GM19023 (cell line): ENCODE results near the gene SMKR1.
"Not testable (repeated sequence)": the region's sequence is repeated elsewhere in the genome, so short reads cannot be mapped to it uniquely, and the experiment has no call there.

Experiments used
- ATAC-seq: cut with Tn5 transposase; IDR thresholded peaks from one replicate; pipeline ENCODE4 v1.9.1; 2021; ENCODE audit warnings: mild to moderate bottlenecking, moderate library complexity; ENCODE audit not compliant: unreplicated experiment

SMKR1 gene

DNA sequence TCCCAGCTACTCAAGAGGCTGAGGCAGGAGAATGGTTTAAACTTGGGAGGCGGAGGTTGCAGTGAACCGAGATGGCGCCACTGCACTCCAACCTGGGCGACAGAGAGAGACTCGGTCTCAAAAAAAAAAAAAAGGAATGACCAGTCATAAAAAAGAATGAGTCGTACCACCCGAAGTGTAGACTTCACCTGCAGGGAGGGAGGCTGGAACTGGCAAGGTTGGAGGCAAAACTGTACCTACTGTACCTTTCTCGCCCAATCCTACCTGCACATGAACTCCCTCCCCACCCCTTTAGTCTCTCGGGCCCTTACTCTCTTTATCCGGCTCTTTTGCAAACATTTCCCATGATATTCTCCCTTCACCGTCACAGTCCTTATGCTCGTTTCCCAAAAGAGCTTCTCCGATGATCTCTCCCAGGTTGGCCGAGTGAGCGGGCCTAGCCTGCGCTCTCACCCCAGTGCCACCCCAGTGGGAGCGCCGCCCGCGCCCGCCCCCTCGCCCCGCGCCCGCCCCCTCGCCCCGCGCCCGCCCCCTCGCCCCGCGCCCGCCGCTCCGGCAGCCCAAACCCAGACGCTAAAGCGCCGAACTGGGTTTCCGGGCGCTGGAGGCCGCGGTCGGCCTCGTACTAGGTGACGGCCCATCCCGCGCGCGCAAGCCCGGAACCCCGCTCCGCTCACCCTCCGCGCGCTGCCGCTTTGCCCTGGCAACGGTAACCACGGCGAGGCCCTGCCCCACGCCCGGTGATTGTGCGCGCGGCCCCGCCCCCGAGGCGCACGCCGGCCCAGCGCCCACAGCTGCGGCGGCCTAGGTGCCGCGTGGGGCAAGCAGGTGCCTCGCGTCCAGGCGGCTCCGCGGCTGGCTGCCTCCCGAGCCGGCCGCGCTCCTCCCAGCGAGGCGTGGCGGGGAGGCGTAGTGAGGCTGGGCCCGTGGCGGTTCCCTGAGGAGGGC, at the start of gene SMKR1:
Gene SMKR1, plus strand, starts transcription at position 772 of the 948 bp plus-strand sequence. CDS start 294 bp downstream, outside the sequence.
- peak; percentile 76 for ATAC-seq

DNA sequence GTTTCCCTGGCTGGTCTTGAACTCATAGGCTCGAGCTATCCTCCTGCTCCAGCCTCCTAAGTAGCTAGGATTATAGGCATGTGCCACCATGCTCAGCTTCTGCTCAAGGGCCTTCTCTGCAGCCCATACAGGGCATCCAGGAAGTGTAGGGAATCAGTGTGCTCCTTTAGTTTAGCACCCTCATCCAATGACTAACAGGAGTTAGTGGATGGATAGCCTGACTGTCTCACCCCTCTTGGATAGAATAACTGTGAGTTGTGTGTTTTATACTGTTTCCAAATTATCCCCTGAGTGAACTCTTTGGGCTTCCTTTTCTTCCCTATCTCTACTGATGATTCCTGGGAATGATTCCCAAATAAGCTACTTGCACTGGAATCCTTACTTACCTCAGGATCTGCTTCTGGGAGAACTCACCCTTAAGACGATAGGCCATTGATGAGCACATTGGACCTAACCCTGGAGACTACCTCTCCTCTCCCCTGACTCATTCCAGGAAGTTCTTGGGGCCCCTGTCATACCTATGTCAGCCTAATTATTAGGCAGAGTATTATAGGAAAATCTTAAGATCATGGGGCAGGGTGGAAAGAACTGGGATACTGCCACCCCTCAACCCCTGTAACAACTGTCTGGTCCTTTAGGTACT, 49.6 kb upstream of the SMKR1 start:
- no peak for ATAC-seq

DNA sequence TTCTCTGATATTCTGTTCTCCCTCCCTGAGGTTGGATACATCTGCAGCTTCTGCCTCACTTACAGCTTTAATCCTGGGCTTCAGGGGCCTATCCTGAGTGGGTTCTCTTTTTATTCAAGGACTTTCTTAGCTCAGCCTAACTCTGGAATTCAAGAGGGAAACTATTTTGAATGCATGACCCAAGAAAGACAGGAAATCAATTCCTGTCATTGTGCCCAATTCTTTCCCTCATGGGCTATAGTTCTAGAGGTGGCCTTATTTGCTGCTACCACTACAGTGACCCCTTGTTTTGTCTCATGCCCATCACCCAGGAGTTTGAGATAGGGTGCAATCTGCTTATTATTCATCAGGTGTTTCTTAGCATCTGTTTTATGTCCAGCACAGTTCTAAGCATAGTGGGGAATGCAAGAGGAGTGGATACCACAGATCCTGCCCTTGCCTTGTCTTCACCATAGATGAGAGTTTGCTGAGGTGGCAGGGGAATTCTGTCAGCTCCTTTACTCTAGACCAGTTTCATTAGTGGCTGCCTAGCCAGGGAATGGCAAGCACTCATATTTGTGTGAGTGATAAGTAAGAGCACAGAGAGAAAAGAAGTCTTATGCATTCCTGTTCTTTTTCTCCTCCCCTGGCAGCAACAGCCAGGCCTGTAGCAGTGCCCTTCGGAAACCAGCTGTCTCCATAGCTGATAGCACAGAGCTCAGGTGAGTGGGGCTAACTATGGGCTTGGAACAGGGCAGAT, 48.7 kb upstream of the SMKR1 start:
- ATAC-seq, result no peak

DNA sequence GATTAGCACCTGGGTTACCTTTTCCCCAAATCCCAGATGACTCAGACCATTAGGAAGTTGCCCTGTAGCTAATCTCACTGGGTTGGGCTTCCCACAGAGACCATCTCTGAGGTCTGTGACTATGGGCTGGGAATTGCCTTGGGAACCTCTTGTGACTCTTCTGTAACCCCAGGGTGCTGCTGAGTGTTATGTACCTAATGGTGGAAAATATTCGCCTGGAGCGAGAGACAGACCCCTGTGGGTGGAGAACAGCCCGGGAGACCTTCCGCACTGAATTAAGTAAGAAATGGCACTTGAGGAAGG, 48.1 kb upstream of the SMKR1 start:
- no peak for ATAC-seq

DNA sequence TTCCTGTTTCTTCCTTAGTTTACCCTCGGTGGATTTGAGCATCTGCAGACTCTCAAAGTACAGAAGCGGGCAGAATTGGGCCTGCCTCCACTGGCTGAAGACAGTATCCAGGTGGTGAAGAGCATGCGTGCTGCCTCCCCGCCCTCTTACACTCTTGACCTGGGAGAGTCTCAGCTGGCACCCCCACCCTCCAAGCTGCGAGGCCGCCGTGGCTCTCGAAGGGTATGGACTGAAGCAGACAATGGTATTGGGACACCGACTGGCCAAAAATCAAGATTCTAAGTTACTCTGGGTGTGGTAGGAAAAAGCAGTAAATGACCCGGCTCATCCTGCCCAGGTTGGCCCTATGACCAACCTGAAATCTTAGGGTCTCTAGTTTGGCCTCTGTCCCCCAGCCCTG, 45.9 kb upstream of the SMKR1 start:
- ATAC-seq, result no peak

DNA sequence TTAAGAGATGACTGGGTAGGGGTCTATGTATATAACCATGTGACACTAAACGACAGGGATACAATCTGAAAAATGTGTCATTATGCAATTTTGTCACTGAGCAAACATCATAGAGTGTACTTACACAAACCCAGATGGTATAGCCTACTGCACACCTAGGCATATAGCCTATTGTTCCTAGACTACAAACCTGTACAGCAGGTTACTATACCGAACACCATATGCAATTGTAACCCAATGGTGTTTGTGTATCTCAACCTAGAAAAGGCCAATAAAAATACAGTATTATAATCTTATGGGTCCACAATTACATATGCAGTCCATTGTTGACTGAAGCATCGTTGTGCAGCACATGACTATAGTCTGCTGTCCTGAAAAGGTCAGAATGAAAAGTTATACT, 45.2 kb upstream of the SMKR1 start:
- ATAC-seq, result no peak

DNA sequence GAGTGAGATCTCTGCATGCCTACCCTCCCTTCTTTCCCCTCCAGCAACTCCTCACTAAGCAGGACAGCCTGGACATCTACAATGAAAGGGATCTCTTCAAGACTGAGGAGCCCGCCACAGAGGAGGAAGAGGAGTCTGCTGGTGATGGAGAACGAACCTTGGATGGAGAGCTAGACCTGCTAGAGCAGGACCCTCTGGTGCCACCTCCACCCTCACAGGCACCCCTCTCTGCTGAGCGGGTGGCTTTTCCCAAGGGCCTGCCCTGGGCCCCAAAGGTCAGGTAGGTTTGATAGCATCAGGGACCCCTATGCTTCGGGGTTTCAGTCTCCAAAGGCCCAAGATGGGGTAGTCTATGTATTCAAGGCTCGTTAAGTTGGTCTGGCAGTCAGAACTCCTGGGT, 44.2 kb upstream of the SMKR1 start:
- ATAC-seq, result no peak

DNA sequence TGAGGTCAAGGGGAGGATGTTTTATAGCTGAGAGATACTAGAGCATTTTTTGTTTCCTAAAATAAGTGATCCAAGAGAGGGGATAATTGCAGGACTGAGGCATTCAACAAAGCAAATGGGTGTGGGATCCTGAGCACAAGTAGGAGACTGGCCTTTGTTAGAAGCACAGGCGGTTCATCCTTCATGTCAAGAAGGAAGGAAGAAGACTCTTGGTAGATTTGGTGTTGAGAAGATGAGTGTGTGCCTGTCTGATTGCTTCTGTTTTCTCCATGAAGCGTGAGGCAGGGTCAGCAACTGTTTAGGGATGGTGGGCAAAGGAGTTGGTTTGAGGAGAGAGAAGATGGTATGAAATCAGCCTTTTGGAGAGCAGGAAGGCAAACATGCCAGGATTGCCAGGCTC, 40.5 kb upstream of the SMKR1 start:
- no peak for ATAC-seq

DNA sequence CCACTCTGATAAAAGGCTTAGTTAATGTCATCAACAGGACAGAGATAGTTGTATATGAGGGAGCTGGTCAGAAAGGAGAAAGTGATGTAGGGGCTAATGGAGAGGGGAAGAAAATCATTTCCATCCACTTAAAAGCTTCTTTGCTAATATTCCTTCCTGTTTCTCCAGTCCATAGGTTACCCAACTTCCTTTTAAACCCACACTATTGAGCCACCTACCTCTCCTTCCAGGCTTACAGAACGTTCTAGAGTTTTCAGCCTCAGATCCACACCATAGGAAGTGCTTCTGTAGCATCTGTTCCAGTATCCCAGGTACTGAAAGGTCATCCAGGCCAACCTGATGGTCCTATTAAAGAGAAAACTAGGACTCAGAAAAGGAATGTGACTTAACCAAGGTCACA, 39.9 kb upstream of the SMKR1 start:
- no peak for ATAC-seq

DNA sequence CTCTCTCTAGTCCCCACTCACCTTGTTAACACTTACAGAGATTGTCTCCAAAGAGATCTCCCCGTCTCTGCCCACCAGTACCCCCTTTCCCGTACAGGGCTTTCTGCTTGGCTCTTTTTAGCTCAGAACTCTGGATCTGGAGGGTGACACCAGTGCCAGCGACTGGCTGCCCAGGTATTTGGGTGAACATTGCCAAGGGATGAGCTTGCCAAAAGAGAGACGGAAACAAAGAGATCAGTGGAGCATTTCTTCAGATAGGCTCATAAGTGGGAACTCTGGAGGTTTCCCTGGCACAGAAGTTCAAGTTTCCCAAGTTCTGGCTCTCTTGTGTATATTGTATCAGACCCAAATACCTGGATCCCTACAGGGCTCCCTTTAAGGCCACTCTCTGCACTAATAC, 38.1 kb upstream of the SMKR1 start:
- no peak for ATAC-seq

DNA sequence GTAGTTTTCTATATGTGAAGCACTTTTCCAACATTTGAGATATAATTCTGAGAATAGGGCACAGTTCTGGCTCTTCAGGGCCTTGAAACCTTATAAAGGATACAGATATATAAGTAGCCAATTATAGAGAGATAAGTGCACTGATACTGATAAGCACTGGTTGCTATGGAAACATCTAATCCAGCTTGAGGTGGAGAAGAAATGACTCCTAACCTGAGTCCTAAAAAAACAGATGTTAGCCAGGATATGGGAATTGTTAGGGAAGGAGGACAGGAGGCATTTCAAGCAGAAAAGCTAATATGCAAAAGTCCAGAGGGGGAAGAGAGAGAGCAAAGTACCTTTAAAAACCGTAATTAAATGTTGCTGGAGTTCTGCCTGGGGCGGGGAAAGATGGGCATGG, 37.3 kb upstream of the SMKR1 start:
- no peak for ATAC-seq

DNA sequence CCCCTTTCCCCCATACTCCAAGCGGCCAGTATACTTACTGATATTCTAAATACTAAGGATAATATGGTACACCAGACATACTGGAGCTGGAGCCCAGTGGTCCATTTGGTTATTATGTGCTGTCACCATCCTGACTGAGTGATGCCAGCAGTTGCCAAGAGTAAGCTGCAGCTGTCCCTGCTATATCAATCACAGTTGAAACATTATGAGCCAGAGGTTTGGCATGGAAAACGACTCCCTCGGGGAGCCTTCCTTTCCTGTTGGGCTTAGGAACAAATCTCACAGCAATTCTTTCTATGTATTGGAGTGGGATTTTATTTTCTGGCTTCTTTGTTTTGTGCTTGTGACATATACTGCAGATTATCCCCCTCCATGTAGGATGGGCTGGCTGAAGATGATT, 35.5 kb upstream of the SMKR1 start:
- ATAC-seq, result no peak

DNA sequence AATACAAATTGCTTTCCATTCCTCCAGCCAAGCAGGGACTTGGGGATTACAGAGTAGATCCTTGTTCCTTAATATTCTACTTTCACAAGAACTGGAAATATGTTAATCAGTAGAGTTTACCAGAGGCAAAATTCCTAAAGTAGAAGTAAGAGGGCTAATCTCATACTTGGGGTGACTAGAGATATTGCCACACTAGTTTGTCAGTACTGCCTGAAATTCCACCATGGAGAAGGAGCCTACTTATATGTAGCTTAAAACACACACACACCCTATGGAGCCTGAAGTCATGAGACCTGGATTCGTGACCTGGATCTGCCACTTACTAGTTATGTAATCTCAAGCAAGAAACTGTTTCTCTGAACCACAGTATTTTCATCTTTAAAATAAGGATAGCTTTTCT, 34.2 kb upstream of the SMKR1 start:
- no peak for ATAC-seq

DNA sequence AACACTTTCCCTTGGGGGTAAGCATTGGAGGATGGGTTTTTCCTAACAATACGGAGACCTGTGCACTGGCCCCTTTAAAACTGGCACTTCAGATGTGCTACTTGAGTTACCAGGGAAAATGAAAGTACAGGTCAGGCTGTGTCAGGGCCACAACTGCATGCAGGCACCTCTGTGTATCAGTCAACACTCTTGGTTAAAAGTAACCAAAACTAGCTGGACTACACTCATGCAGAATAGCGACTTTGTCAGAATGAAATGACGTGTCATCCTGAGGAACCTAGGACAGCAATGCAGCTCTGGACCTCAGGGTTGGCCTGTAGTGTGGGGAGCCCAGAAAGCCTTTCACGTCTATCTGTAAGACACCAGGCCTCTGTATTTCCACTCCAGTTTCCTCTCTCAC, 33.8 kb upstream of the SMKR1 start:
- no peak for ATAC-seq

DNA sequence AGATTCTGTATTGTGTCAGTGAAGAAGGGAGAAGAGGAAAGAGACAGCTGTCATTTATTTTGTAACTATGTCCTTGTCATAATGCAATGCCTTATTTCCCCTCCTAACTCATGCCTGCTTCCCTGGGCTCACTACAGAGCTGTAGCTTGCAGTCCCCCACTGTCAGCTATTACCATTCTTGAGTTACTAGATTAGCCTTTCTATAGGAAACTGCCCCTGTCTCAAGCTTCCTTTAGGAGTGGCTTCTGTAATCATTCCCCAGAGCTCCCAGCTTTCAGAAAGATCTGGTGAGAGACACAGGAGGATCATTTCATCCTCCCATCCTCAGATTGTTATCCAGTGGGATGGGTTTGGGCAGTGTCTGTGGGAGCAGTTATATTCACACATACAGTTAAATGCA, 32.4 kb upstream of the SMKR1 start:
- no peak for ATAC-seq

DNA sequence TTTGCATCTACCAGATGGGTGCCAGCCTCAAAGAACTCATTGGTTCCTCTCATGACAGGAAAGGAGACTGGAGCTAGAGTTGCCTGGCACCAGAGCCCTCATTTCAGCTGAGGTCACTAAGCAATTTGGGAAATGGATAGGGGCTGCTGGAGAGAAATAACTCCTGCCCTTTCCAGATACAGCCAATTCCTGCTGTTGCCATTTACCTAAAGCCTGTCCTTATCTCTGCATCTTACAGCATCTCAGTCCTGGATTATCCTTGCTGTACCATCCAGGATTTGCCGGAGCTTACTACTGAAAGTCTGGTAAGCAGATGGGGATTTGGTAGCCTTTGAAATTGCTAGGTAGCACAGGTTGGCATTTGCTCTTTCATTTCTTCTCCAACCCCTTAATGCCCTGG, 31.9 kb upstream of the SMKR1 start:
- no peak for ATAC-seq

DNA sequence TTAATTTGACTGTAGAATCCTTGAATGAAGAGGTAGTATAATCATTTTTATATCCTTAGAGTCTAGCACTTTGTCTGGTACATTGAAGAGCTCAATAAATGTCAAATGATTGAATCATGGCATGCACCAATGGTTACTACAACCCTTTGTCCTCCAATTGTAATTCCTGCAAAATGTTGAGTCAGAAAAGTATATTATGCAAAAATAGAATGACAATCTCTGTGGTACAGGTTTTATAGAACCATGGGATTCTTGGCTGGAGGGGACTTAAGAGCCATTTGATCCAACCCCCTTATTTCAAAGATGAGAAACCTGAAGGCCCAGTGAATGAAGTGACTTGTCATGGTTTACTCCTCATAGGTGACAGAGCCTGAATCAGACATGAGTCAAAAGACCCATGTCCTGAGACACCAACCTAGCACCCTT, 30.9 kb upstream of the SMKR1 start:
- no peak for ATAC-seq

DNA sequence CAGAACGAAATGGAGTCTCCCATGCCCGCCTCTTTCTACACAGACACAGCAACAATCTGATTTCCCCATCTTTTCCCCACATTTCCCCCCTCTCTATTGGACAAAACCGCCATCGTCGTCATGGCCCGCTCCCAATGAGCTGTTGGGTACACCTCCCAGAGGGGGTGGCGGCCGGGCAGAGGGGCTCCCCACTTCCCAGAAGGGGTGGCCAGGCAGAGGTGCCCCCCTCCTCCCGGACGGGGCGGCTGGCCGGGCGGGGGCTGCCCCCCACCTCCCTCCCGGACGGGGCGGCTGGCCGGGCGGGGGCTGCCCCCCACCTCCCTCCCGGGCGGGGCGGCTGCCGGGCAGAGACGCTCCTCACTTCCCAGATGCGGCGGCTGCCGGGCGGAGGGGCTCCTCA, 26.4 kb upstream of the SMKR1 start:
- ATAC-seq, result not testable (repeated sequence)

DNA sequence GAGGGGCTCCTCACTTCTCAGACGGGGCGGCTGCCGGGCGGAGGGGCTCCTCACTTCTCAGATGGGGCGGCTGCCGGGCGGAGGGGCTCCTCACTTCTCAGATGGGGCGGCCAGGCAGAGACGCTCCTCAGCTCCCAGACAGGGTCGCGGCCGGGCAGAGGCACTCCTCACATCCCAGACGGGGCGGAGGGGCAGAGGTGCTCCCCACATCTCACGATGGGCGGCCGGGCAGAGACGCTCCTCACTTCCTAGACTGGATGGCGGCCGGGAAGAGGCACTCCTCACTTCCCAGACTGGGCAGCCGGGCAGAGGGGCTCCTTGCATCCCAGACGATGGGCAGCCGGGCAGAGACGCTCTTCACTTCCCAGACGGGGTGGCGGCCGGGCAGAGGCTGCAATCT, 25.9 kb upstream of the SMKR1 start:
- not testable (repeated sequence) for ATAC-seq

DNA sequence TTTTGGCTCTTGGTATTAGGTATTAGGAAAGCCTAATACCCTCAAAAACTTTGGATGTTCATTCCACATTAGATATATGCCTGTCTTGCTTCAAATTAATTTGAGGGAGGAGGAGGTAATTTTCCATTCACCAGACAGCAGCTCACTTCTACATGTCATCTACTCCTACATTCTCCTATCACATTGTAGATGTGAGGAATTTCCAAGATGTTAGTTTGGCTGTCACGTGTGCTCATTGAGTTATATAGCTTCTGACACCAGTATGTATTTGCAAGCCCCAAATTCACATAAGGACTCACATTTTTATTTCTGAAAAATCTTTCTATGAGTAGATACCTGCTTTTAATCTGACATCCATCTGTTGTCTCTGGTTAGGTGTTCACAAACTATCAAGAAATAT, 22.5 kb upstream of the SMKR1 start:
- no peak for ATAC-seq

DNA sequence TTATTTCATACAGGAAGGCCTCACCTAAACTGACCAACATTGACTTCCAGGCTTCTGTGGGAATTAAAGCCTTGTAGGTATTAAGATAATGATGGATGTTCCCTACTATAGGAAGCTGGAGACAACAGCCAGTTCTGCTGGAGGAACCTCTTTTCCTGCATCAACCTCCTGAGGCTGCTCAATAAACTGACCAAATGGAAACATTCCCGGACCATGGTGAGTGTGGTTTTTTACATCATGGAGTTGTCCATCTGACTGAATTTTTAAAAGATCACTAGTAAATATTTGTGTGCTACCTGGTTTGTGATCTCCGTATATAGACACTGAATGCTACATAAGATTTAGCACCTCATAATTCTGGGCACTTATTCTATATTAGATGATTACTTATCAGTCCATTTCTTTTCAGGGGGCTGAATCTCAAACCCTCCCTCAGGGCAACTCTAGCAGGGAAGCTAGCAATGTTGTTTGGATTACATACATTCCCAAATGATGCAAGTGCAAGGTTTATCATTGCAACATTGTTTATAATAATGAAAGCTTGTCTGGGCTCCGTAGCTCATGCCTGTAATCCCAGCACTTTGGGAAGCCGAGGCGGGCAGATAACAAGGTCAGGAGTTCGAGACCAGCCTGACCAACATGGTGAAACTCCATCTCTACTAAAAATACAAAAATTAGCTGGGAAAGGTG, 21.5 kb upstream of the SMKR1 start:
- no peak for ATAC-seq
